HFF-Myc (cell line): ENCODE results near the gene LAPTM5.
"Not testable (repeated sequence)": the region's sequence is repeated elsewhere in the genome, so short reads cannot be mapped to it uniquely, and the experiment has no call there.

ENCODE experiments used
- DNase-seq: peaks from one replicate; pipeline ENCODE4 v3.0.0-alpha.2; 2011; ENCODE audit warnings: low read depth; ENCODE audit errors: extremely low read depth
- H3K4me3 ChIP-seq: replicated peaks from 2 replicates; pipeline ENCODE4 v1.5.1; 2011; ENCODE audit warnings: low read depth, mild to moderate bottlenecking, control low read depth, low read length
- CTCF ChIP-seq: IDR thresholded peaks from 2 replicates; pipeline ENCODE4 v1.5.1; 2012; ENCODE audit warnings: mild to moderate bottlenecking, low read depth, low read length, control low read depth; ENCODE audit errors: missing control alignments

LAPTM5 gene

GRCh38 chr1:30688920-30689794 lies 68.4 kb downstream of the LAPTM5 start:
- no peak for TF ChIP-seq CTCF
- H3K4me3 ChIP-seq = no peak overlapping the region

GRCh38 chr1:30688516-30688915 lies 69.1 kb downstream of the LAPTM5 start:
- not testable (repeated sequence) for DNase-seq, H3K4me3 ChIP-seq

More at GRCh38 chr1:30688920-30689794, 68.4 kb downstream of the LAPTM5 start:
- DNase-seq = no peak

- no peak for DNase-seq
- no peak for TF ChIP-seq CTCF
- H3K4me3 ChIP-seq = no peak overlapping the region
Measured at GRCh38 chr1:30687886-30688285, 69.7 kb downstream of the LAPTM5 start.

GRCh38 chr1:30686236-30686935 lies 71.2 kb downstream of the LAPTM5 start:
- H3K4me3 ChIP-seq = no peak overlapping the region
- DNase-seq = no peak

GRCh38 chr1:30685796-30686165 lies 71.8 kb downstream of the LAPTM5 start:
- H3K4me3 ChIP-seq = no peak overlapping the region
- DNase-seq = no peak
- TF ChIP-seq CTCF = no peak

More at GRCh38 chr1:30686236-30686935, 71.2 kb downstream of the LAPTM5 start:
- no peak for TF ChIP-seq CTCF

- DNase-seq = no peak
- H3K4me3 ChIP-seq = no peak overlapping the region
- no peak for TF ChIP-seq CTCF
Measured at GRCh38 chr1:30684881-30685795, 72.4 kb downstream of the LAPTM5 start.
